ENCODE data around the gene SBF2.

Gene SBF2

GRCh38 chr11:9893474-9893873, 400.5 kb downstream of the SBF2 start:
- Histone ChIP-seq H3K4me3 (ENCODE audit: low read length) (no peak overlapping the region), H3K4me2 (ENCODE audit: low read length) (no peak overlapping the region), H4K20me1 (ENCODE audit: insufficient read depth, low read length) (no peaks in the 10 kb centered on the region), H3K27ac (ENCODE audit: low read length) (no peak overlapping the region), H2AFZ (ENCODE audit: low read depth, low read length) (no peak overlapping the region), H3K9ac (ENCODE audit: low read length) (no peak overlapping the region), H3K4me1 (ENCODE audit: low read length) (no peaks in the 10 kb centered on the region), H3K36me3 (replicated peaks; ENCODE audit: low read depth, low read length) (no peaks in the 10 kb centered on the region), H3K27me3 (ENCODE audit: low read depth, low read length) (no peaks in the 10 kb centered on the region), H3K79me2 (ENCODE audit: low read length) (no peaks in the 10 kb centered on the region), H3K9me3 (ENCODE audit: insufficient read depth, low read length) (no peaks in the 10 kb centered on the region)
- TF ChIP-seq, protein P1, sequence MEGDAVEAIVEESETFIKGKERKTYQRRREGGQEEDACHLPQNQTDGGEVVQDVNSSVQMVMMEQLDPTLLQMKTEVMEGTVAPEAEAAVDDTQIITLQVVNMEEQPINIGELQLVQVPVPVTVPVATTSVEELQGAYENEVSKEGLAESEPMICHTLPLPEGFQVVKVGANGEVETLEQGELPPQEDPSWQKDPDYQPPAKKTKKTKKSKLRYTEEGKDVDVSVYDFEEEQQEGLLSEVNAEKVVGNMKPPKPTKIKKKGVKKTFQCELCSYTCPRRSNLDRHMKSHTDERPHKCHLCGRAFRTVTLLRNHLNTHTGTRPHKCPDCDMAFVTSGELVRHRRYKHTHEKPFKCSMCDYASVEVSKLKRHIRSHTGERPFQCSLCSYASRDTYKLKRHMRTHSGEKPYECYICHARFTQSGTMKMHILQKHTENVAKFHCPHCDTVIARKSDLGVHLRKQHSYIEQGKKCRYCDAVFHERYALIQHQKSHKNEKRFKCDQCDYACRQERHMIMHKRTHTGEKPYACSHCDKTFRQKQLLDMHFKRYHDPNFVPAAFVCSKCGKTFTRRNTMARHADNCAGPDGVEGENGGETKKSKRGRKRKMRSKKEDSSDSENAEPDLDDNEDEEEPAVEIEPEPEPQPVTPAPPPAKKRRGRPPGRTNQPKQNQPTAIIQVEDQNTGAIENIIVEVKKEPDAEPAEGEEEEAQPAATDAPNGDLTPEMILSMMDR (IDR thresholded peaks at IDR 0.05; ENCODE audit: low read depth, low read length) = peak; percentile 13; the same call in 1 of the 2 replicates
- TF ChIP-seq EZH2phosphoT487 (IDR thresholded peaks at IDR 0.05; ENCODE audit: low read depth) = no peak

- no peaks in the 10 kb centered on the region for H4K20me1 ChIP-seq (ENCODE audit: insufficient read depth, low read length)
- H3K4me2 ChIP-seq (ENCODE audit: low read length) = no peak overlapping the region
- H3K79me2 ChIP-seq (ENCODE audit: low read length) = no peaks in the 10 kb centered on the region
- no peaks in the 10 kb centered on the region for H3K9me3 ChIP-seq (ENCODE audit: insufficient read depth, low read length)
- no peaks in the 10 kb centered on the region for H3K4me1 ChIP-seq (ENCODE audit: low read length)
- H3K9ac ChIP-seq (ENCODE audit: low read length) = no peak overlapping the region
- no peak overlapping the region for H3K27ac ChIP-seq (ENCODE audit: low read length)
- no peak overlapping the region for H3K4me3 ChIP-seq (ENCODE audit: low read length)
- H3K36me3 ChIP-seq (replicated peaks; ENCODE audit: low read depth, low read length) = no peaks in the 10 kb centered on the region
- H3K27me3 ChIP-seq (ENCODE audit: low read depth, low read length) = peaks cover 7% of the 10 kb centered on the region; the same call in 1 of the 2 replicates
- no peak for TF ChIP-seq EZH2phosphoT487 (IDR thresholded peaks at IDR 0.05; ENCODE audit: low read depth)
- TF ChIP-seq, protein P1 (IDR thresholded peaks at IDR 0.05; ENCODE audit: low read depth, low read length) = no peak
- no peak overlapping the region for H2AFZ ChIP-seq (ENCODE audit: low read depth, low read length)
Observed at GRCh38 chr11:9888938-9889337, 405.1 kb downstream of the SBF2 start.

DNA sequence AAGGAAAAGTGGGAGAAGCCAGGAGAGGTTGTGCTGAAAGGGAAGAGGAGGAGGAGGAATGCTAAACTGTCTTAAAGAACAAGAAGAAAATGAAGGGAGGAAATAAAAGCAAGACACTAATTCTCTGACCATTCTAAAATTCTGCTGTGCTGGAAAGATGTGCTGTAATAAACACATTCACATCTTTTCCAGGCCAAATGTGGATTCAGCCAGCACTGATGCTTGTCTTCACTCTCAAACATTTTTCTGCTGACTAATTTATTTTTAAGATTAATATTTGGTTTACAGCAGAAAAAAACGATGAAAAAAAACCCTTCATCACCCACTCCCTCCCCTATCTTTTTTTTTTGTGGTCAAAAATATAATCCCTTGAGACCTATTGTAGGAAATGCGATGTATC, 406.5 kb downstream of the SBF2 start:
- no peak overlapping the region for H2AFZ ChIP-seq (ENCODE audit: low read depth, low read length)
- H3K4me3 ChIP-seq (ENCODE audit: low read length) = no peak overlapping the region
- H3K79me2 ChIP-seq (ENCODE audit: low read length) = no peaks in the 10 kb centered on the region
- no peak overlapping the region for H3K27ac ChIP-seq (ENCODE audit: low read length)
- no peaks in the 10 kb centered on the region for H4K20me1 ChIP-seq (ENCODE audit: insufficient read depth, low read length)
- no peaks in the 10 kb centered on the region for H3K36me3 ChIP-seq (replicated peaks; ENCODE audit: low read depth, low read length)
- no peaks in the 10 kb centered on the region for H3K9me3 ChIP-seq (ENCODE audit: insufficient read depth, low read length)
- peaks cover 7% of the 10 kb centered on the region; the same call in 1 of the 2 replicates for H3K27me3 ChIP-seq (ENCODE audit: low read depth, low read length)
- H3K4me2 ChIP-seq (ENCODE audit: low read length) = no peak overlapping the region
- H3K9ac ChIP-seq (ENCODE audit: low read length) = no peak overlapping the region
- no peak for TF ChIP-seq EZH2phosphoT487 (IDR thresholded peaks at IDR 0.05; ENCODE audit: low read depth)
- TF ChIP-seq, protein P1 (IDR thresholded peaks at IDR 0.05; ENCODE audit: low read depth, low read length) = no peak
- H3K4me1 ChIP-seq (ENCODE audit: low read length) = no peaks in the 10 kb centered on the region

GRCh38 chr11:9886595-9886994, 407.4 kb downstream of the SBF2 start:
- no peaks in the 10 kb centered on the region for H4K20me1 ChIP-seq (ENCODE audit: insufficient read depth, low read length)
- H3K9me3 ChIP-seq (ENCODE audit: insufficient read depth, low read length) = no peaks in the 10 kb centered on the region
- H3K4me1 ChIP-seq (ENCODE audit: low read length) = no peaks in the 10 kb centered on the region
- no peaks in the 10 kb centered on the region for H3K79me2 ChIP-seq (ENCODE audit: low read length)
- TF ChIP-seq, protein P1 (IDR thresholded peaks at IDR 0.05; ENCODE audit: low read depth, low read length) = no peak
- TF ChIP-seq EZH2phosphoT487 (IDR thresholded peaks at IDR 0.05; ENCODE audit: low read depth) = no peak
- H3K36me3 ChIP-seq (replicated peaks; ENCODE audit: low read depth, low read length) = no peaks in the 10 kb centered on the region
- H3K27me3 ChIP-seq (ENCODE audit: low read depth, low read length) = peaks cover 7% of the 10 kb centered on the region; the same call in 1 of the 2 replicates
- H3K27ac ChIP-seq (ENCODE audit: low read length) = no peak overlapping the region
- H2AFZ ChIP-seq (ENCODE audit: low read depth, low read length) = no peak overlapping the region
- no peak overlapping the region for H3K4me3 ChIP-seq (ENCODE audit: low read length)
- H3K9ac ChIP-seq (ENCODE audit: low read length) = no peak overlapping the region
- H3K4me2 ChIP-seq (ENCODE audit: low read length) = no peak overlapping the region
